Measurements from ENCODE around the gene DCHS1. TPM values are rescaled to one million over a fixed set of nuclear protein-coding genes. Genes with fewer than 3 reads are reported as not detected.

DCHS1 gene
- total and polyA plus RNA-seq, 10 of the 15 experiments (the other 5 are each of a cell fraction or from before 2014, with no cell fraction given): 0.02 to 0.64 (median 0.18) TPM; not detected in 1

GRCh38 chr11:6637871-6638270, 17.7 kb downstream of the DCHS1 start:
- no peak for TF ChIP-seq MXI1 (IDR thresholded peaks at IDR 0.05; ENCODE audit: low read depth, low read length)
- TF ChIP-seq MTA3 (IDR thresholded peaks at IDR 0.05; ENCODE audit: borderline replicate concordance, low read length): no peak
- no peak for TF ChIP-seq NR2C2 (IDR thresholded peaks at IDR 0.05; ENCODE audit: borderline replicate concordance, control insufficient read depth, insufficient read length, low read depth)
- no peak for TF ChIP-seq IKZF2 (IDR thresholded peaks at IDR 0.05)
- TF ChIP-seq POLR2AphosphoS2 (IDR thresholded peaks at IDR 0.05; ENCODE audit: low read depth, low read length): no peak
- no peak for TF ChIP-seq STAT1 (conservative IDR thresholded peaks at IDR 0.05)
- TF ChIP-seq KDM1A (IDR thresholded peaks at IDR 0.05; ENCODE audit: borderline replicate concordance): no peak
- no peak for TF ChIP-seq GATAD2B (conservative IDR thresholded peaks at IDR 0.05; ENCODE audit: low read depth)
- RAD21 ChIA-PET (ENCODE audit: unreplicated experiment): interaction anchor here (0.6 kb wide), 1 partner anchor 329 kb away, joined by 3 read pairs; no protein-coding TSS in a partner anchor
- no peaks in the 10 kb centered on the region for H3K4me1 ChIP-seq (ENCODE audit: control insufficient read depth, insufficient read depth, low read length)
- H3K27me3 ChIP-seq (replicated peaks in 1 of 2; ENCODE audit: control insufficient read depth in 2 of 2, insufficient read depth in 2 of 2, low read length in 1 of 2): no peaks in the 10 kb centered on the region
- no peak overlapping the region for H3K4me3 ChIP-seq
- ATAC-seq: no peak
- FAIRE-seq: no peak
- WGBS (ENCODE audit: insufficient coverage, insufficient replicate concordance, low lambda C conversion rate, missing lambda C conversion rate): 0% methylated on average over 3 of the region's 3 CpGs
- in situ Hi-C loops (cut with MboI) (no loop called here), intact Hi-C loops (cut with micrococcal nuclease; ENCODE audit: unreplicated experiment) (no loop called here)
- SMC1A ChIA-PET (ENCODE audit: uncharacterized antibody, unreplicated experiment): interaction anchor here (1.0 kb wide), 1 partner anchor 132 kb away, joined by 3 read pairs; no protein-coding TSS in a partner anchor
- H3K36me3 ChIP-seq (ENCODE audit: control insufficient read depth in 2 of 2, insufficient read depth in 2 of 2, low read length in 1 of 2): no peaks in the 10 kb centered on the region
- no peaks in the 10 kb centered on the region for H4K20me1 ChIP-seq (ENCODE audit: control insufficient read depth, insufficient read depth)
- H3K4me2 ChIP-seq (ENCODE audit: control insufficient read depth, insufficient read depth): no peak overlapping the region
- H3K27ac ChIP-seq (ENCODE audit: control insufficient read depth, insufficient read depth): no peak overlapping the region
- H2AFZ ChIP-seq (ENCODE audit: control insufficient read depth, low read depth, low read length): no peak overlapping the region
- POLR2A ChIA-PET: no interaction called here
- H3K9me3 ChIP-seq (replicated peaks; ENCODE audit: control insufficient read depth, insufficient read depth, low read length): no peaks in the 10 kb centered on the region
- no peak for DNase-seq (ENCODE audit: low read depth, low spot score)
- H3K9ac ChIP-seq (ENCODE audit: control insufficient read depth, insufficient read depth, low read length): no peak overlapping the region
- H3K79me2 ChIP-seq (ENCODE audit: control insufficient read depth, insufficient read depth, low read length): no peaks in the 10 kb centered on the region
- BruUV-seq (replicated peaks): no TSS peak
- CTCF ChIA-PET: interaction anchor here (0.7 to 1.4 kb wide), 6 partner anchors 9 to 259 kb away, joined by 3 to 5 read pairs (median 4); partner anchors contain the start of genes MRPL17 and TPP1

GRCh38 chr11:6636480-6636879, 19.1 kb downstream of the DCHS1 start:
- Histone ChIP-seq H3K4me3 (no peak overlapping the region), H3K9me3 (replicated peaks; ENCODE audit: control insufficient read depth, insufficient read depth, low read length) (no peaks in the 10 kb centered on the region), H3K27ac (ENCODE audit: control insufficient read depth, insufficient read depth) (no peak overlapping the region), H3K27me3 (replicated peaks in 1 of 2; ENCODE audit: control insufficient read depth in 2 of 2, insufficient read depth in 2 of 2, low read length in 1 of 2) (no peaks in the 10 kb centered on the region), H3K4me1 (ENCODE audit: control insufficient read depth, insufficient read depth, low read length) (no peaks in the 10 kb centered on the region), H3K9ac (ENCODE audit: control insufficient read depth, insufficient read depth, low read length) (no peak overlapping the region), H4K20me1 (ENCODE audit: control insufficient read depth, insufficient read depth) (no peaks in the 10 kb centered on the region), H3K36me3 (ENCODE audit: control insufficient read depth in 2 of 2, insufficient read depth in 2 of 2, low read length in 1 of 2) (no peaks in the 10 kb centered on the region), H3K79me2 (ENCODE audit: control insufficient read depth, insufficient read depth, low read length) (no peaks in the 10 kb centered on the region), H2AFZ (ENCODE audit: control insufficient read depth, low read depth, low read length) (no peak overlapping the region), H3K4me2 (ENCODE audit: control insufficient read depth, insufficient read depth) (no peak overlapping the region)
- ChIA-PET CTCF (interaction anchor here (0.7 kb wide), 1 partner anchor 13 kb away, joined by 4 read pairs; no protein-coding TSS in a partner anchor), POLR2A (no interaction called here), SMC1A (ENCODE audit: uncharacterized antibody, unreplicated experiment) (interaction anchor here (0.7 to 1.0 kb wide), 2 partner anchors 17 to 31 kb away, joined by 3 to 4 read pairs; no protein-coding TSS in a partner anchor), RAD21 (ENCODE audit: unreplicated experiment) (no interaction called here)
- intact Hi-C loops (cut with micrococcal nuclease; ENCODE audit: unreplicated experiment): no loop called here
- DNase-seq (ENCODE audit: low read depth, low spot score): no peak
- in situ Hi-C loops (cut with MboI): no loop called here
- no peak for ATAC-seq
- BruUV-seq (replicated peaks): no TSS peak
- FAIRE-seq: no peak
- WGBS (ENCODE audit: insufficient coverage, insufficient replicate concordance, low lambda C conversion rate, missing lambda C conversion rate): 33% methylated on average over 3 of the region's 3 CpGs
- no peak for TF ChIP-seq MAX (IDR thresholded peaks at IDR 0.05; ENCODE audit: low read depth, low read length)
- no peak for TF ChIP-seq POLR2AphosphoS5 (IDR thresholded peaks at IDR 0.05; ENCODE audit: low read length)
- TF ChIP-seq MYC (IDR thresholded peaks at IDR 0.05; ENCODE audit: insufficient read depth, insufficient read length, insufficient replicate concordance, low read length, severe bottlenecking): no peak
- no peak for TF ChIP-seq GATAD2B (conservative IDR thresholded peaks at IDR 0.05; ENCODE audit: low read depth)
- TF ChIP-seq EP300 (IDR thresholded peaks at IDR 0.05; ENCODE audit: borderline replicate concordance in 1 of 2, control insufficient read depth in 1 of 2, low read depth in 2 of 2, low read length in 2 of 2): no peak
- no peak for TF ChIP-seq REST (IDR thresholded peaks at IDR 0.05; ENCODE audit: low read depth, low read length)
- no peak for TF ChIP-seq CREB1 (IDR thresholded peaks at IDR 0.05; ENCODE audit: low read depth)

Data from GM12878 (cell line).